Uterus (tissue), 4 donors: ENCODE results near the gene LAPTM5. TPM values are rescaled to one million over a fixed set of nuclear protein-coding genes. Genes with fewer than 3 reads are reported as not detected.

Experiments
- DNase-seq, 2 donors: peaks; one replicate each; pipeline ENCODE4 v3.0.0-alpha.2; 2019 to 2020
- H3K27ac ChIP-seq, 2 donors: fragments of 200-600 bp; sonication (generic); 1 replicate in 1 of 2; 2 replicates in 1 of 2; pipeline ENCODE4 v1.5.1; 2016 to 2018
- H3K27me3 ChIP-seq, 2 donors: fragments of 200-600 bp; sonication (generic); one replicate each; pipeline ENCODE4 v1.5.1; 2018 to 2019; ENCODE audit warnings: control low read depth in 1 of 2
- H3K36me3 ChIP-seq, 2 donors: fragments of 200-600 bp; sonication (generic); one replicate each; pipeline ENCODE4 v1.5.1; 2019; ENCODE audit warnings: control low read depth in 1 of 2
- H3K4me1 ChIP-seq, 2 donors: fragments of 200-600 bp; sonication (generic); one replicate each; pipeline ENCODE4 v1.5.1; 2018 to 2019; ENCODE audit warnings: control low read depth in 1 of 2
- H3K4me3 ChIP-seq, 2 donors: fragments of 200-600 bp; sonication (generic); 1 replicate in 1 of 2; 2 replicates in 1 of 2; pipeline ENCODE4 v1.5.1; 2018 to 2019; ENCODE audit warnings: mild to moderate bottlenecking in 1 of 2
- H3K9me3 ChIP-seq, 2 donors: fragments of 200-600 bp; sonication (generic); one replicate each; pipeline ENCODE4 v1.5.1; 2019; ENCODE audit warnings: control low read depth in 1 of 2
- CTCF ChIP-seq, 4 experiments: fragments of 200-600 bp in 2 of 4; fragments of 450-650 bp in 2 of 4; sonication (generic) in 2 of 4; IDR thresholded peaks; one replicate each; pipeline ENCODE4 v1.5.1; 2016 to 2019; ENCODE audit warnings: antibody characterized with exemption in 4 of 4, mild to moderate bottlenecking in 2 of 4, moderate library complexity in 1 of 4
- POLR2A ChIP-seq, 2 donors: fragments of 450-650 bp; IDR thresholded peaks; one replicate each; pipeline ENCODE4 v1.6.1; 2016; ENCODE audit warnings: antibody characterized with exemption in 2 of 2, mild to moderate bottlenecking in 1 of 2, moderate library complexity in 1 of 2
- intact Hi-C: fragments of 100-400 bp; cut with DNase I; formaldehyde crosslinking; loops from one replicate; pipeline ENCODE4 v1.15.1; 2023; ENCODE audit warnings: low total_unique reads
- total RNA-seq, 4 donors: library from RNA; depleted of rRNA in 3 of 4; stranded (reverse); fragments of >200 nt in 3 of 4; gene quantifications; one replicate each; pipeline versions ENCODE4 v1.1.0 to v1.2.4, GENCODE V29; 2014 to 2023
- donor health status: DM: yes; HTN: yes; CAD: no.

Gene LAPTM5
- total RNA-seq, 4 donors from 2014 or later = 6.1 to 76.8 (median 15.8) TPM

- no peak for DNase-seq
Measured at GRCh38 chr1:30741239-30741894, 16.2 kb downstream of the LAPTM5 start.

GRCh38 chr1:30740251-30741238, 17.0 kb downstream of the LAPTM5 start:
- no peaks in the 10 kb centered on the region for H3K36me3 ChIP-seq
- intact Hi-C loops = no loop called here
- no peak for TF ChIP-seq POLR2A (IDR thresholded peaks at IDR 0.05)

More at GRCh38 chr1:30741239-30741894, 16.2 kb downstream of the LAPTM5 start:
- Histone ChIP-seq H3K4me1 (no peaks in the 10 kb centered on the region), H3K4me3 (no peak overlapping the region), H3K27me3 (no peaks in the 10 kb centered on the region), H3K9me3 (no peaks in the 10 kb centered on the region), H3K27ac (no peak overlapping the region), H3K36me3 (no peaks in the 10 kb centered on the region)
- intact Hi-C loops = no loop called here
- no peak for TF ChIP-seq CTCF (IDR thresholded peaks at IDR 0.05)
- no peak for TF ChIP-seq POLR2A (IDR thresholded peaks at IDR 0.05)

GRCh38 chr1:30739601-30740000, 18.0 kb downstream of the LAPTM5 start:
- no peaks in the 10 kb centered on the region for H3K36me3 ChIP-seq
- no peaks in the 10 kb centered on the region for H3K4me1 ChIP-seq
- H3K9me3 ChIP-seq = no peaks in the 10 kb centered on the region
- H3K4me3 ChIP-seq = no peak overlapping the region
- TF ChIP-seq POLR2A (IDR thresholded peaks at IDR 0.05) (no peak), CTCF (IDR thresholded peaks at IDR 0.05) (no peak)
- no peaks in the 10 kb centered on the region for H3K27me3 ChIP-seq
- intact Hi-C loops = no loop called here
- H3K27ac ChIP-seq = no peak overlapping the region
- no peak for DNase-seq

More at GRCh38 chr1:30740251-30741238, 17.0 kb downstream of the LAPTM5 start:
- Histone ChIP-seq H3K9me3 (no peaks in the 10 kb centered on the region), H3K4me3 (no peak overlapping the region), H3K27me3 (no peaks in the 10 kb centered on the region), H3K4me1 (no peaks in the 10 kb centered on the region), H3K27ac (no peak overlapping the region)
- DNase-seq = no peak

- no peak overlapping the region for H3K27ac ChIP-seq
- no peaks in the 10 kb centered on the region for H3K27me3 ChIP-seq
- TF ChIP-seq CTCF (IDR thresholded peaks at IDR 0.05) (no peak), POLR2A (IDR thresholded peaks at IDR 0.05) (no peak)
- no peaks in the 10 kb centered on the region for H3K36me3 ChIP-seq
- H3K9me3 ChIP-seq = no peaks in the 10 kb centered on the region
- no peaks in the 10 kb centered on the region for H3K4me1 ChIP-seq
- H3K4me3 ChIP-seq = no peak overlapping the region
- intact Hi-C loops = no loop called here
- no peak for DNase-seq
Measured at GRCh38 chr1:30738715-30739559, 18.6 kb downstream of the LAPTM5 start.

- H3K27ac ChIP-seq = no peak overlapping the region
- no peaks in the 10 kb centered on the region for H3K9me3 ChIP-seq
- TF ChIP-seq POLR2A (IDR thresholded peaks at IDR 0.05) = no peak
- no peak for TF ChIP-seq CTCF (IDR thresholded peaks at IDR 0.05)
- H3K27me3 ChIP-seq = no peaks in the 10 kb centered on the region
- H3K36me3 ChIP-seq = no peaks in the 10 kb centered on the region
- no peaks in the 10 kb centered on the region for H3K4me1 ChIP-seq
- no peak overlapping the region for H3K4me3 ChIP-seq
- intact Hi-C loops = no loop called here
- DNase-seq = no peak
Measured at GRCh38 chr1:30738040-30738714, 19.4 kb downstream of the LAPTM5 start.
